ENCODE results near the gene PRSS27. TPM values are rescaled to one million over a fixed set of nuclear protein-coding genes. Genes with fewer than 3 reads are reported as not detected.
"Not testable (repeated sequence)": the region's sequence is repeated elsewhere in the genome, so short reads cannot be mapped to it uniquely, and the experiment has no call there.

The PRSS27 gene
- total RNA-seq, 6 experiments from 2014 or later = 0.17 to 0.43 (median 0.31) TPM

DNA sequence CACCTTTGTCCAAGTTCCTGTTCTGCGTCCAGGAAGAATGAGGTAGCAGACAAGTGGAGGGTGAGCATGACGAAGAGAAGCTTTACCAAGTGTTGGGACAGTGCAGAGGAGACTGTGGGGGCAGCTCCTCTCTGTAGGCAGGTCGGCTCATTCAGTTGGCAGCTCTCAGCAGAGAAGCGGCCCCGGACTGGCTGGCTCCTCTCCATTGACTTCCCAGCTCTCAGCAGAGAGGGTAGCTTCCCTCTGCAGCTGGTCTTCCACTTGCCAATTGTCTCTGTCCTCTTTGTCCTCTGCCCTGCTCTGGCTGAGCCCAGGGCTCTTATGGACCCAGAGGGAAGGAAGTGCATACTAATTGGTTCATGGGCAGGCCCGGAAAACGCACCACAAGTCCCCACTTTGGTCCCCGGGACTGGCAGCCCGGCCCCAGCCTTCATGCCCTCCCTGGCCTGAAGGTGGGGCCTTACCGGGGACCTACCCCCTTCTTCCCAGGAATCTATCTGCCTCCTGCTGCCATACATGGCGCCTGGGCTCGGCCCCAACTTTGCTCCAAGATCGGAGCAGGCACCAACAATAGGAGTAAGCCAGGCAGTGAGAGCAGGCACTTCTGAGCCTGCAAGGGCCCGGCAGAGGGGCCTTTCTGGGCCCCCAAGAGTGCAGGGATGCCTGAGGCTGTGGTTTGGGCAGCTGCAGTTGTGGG, 27.6 kb downstream of the PRSS27 start:
- TF ChIP-seq CTCF (IDR thresholded peaks at IDR 0.05) = no peak
- peaks cover 7% of the 10 kb centered on the region; the same call in 1 of the 2 replicates for H3K36me3 Mint-ChIP-seq (ENCODE audit: low read depth)
- H3K27ac Mint-ChIP-seq = no peak overlapping the region
- no peaks in the 10 kb centered on the region for H3K27me3 Mint-ChIP-seq (ENCODE audit: insufficient read depth)
- no peak overlapping the region for H3K4me3 Mint-ChIP-seq
- H3K4me1 Mint-ChIP-seq (ENCODE audit: low read depth) = no peaks in the 10 kb centered on the region
- no peak for DNase-seq
- H3K9me3 Mint-ChIP-seq = no peaks in the 10 kb centered on the region

DNA sequence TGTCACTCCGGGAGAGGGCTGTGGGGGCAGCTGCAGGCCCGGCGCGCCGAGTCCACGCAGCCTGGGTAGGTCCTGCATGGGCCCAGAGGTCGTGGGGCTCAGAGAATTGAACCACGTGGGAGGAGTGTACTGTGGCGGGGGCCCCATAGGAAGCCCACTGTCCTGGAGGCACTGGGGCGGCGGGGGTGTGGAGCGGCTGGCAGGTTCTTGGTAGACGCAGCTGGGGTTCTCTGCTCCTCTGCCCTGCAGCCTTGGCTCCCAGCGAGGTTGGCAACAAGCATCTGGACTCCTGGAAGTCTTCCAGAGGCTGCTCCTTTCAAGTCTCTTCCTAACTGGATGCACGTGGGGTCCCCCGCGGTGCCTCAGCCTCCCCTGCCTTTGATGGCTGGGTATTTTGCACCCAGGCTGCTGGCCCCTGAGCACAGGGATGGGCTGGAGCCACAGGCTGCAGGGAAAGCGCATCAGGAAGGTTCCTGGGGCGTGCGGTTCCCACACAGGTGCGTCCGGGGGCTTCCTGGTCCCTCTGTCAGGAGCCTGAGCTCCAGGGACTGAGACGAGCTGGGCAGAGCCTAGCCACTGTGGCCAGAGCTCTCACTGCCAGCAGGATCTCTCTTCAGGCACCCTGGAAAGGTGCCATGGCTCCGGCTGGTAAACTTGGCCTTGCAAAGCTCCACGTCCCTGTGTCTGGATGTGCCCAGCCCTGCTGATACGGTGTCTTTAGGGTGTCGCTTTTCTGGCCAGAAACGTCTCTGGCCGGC, 28.4 kb downstream of the PRSS27 start:
- H3K27ac Mint-ChIP-seq = no peak overlapping the region
- peaks cover 1% of the 10 kb centered on the region; the same call in 1 of the 2 replicates for H3K36me3 Mint-ChIP-seq (ENCODE audit: low read depth)
- no peaks in the 10 kb centered on the region for H3K9me3 Mint-ChIP-seq

GRCh38 chr16:2690852-2691251, 29.2 kb downstream of the PRSS27 start:
- H3K4me1 Mint-ChIP-seq (ENCODE audit: low read depth) = no peaks in the 10 kb centered on the region
- no peak for TF ChIP-seq CTCF (IDR thresholded peaks at IDR 0.05)
- no peaks in the 10 kb centered on the region for H3K36me3 Mint-ChIP-seq (ENCODE audit: low read depth)
- H3K9me3 Mint-ChIP-seq = no peaks in the 10 kb centered on the region
- H3K4me3 Mint-ChIP-seq = no peak overlapping the region
- 0 out of 2 replicates have a peak overlapping the region, but pooled peaks have one; percentile 26 for H3K27ac Mint-ChIP-seq
- DNase-seq = no peak
- H3K27me3 Mint-ChIP-seq (ENCODE audit: insufficient read depth) = no peaks in the 10 kb centered on the region

More for the DNA sequence above, 28.4 kb downstream of the PRSS27 start:
- Mint-ChIP-seq H3K4me3 (no peak overlapping the region), H3K27me3 (ENCODE audit: insufficient read depth) (no peaks in the 10 kb centered on the region), H3K4me1 (ENCODE audit: low read depth) (no peaks in the 10 kb centered on the region)
- no peak for TF ChIP-seq CTCF (IDR thresholded peaks at IDR 0.05)
- no peak for DNase-seq

DNA sequence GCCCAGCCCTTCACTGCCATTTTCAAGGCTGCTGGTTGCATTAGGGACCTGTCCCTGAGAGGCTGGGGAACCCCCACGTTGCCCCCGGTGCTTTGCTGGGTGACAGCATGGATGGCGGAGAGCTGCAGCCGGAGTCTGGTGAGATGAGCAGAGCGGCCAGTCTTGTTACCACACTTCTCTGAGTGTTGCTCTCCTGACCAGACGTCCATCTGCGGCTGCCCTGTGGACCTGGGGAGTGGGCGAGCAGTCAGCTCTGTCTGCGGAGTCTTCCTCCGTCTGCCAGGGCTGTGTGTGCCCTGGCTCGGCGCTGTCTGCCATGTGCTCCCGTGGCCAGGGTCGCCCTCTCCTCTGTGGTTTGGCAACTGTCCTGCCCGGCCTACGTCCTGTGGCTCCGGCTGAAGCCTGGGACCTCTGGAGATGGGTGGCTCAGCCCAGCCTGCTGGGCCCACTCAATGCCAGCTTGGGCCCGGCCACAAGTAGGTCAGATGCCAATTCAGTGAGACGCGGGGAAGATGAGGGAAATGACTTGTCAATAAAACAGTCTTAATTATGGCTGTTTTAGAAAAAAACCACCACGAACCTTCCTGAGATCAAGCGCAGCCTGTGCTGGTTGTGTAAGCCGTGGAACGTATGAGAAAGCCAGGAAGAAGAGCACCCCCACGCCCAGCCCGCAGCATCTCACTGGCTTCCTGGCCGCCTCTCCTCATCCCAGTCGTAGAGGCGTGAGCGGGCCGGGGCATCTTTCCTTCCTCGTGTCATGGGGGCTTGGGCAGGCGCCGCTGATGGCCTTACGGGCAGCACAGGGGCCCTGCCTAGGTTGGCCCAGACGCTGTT, 29.8 kb downstream of the PRSS27 start:
- no peaks in the 10 kb centered on the region for H3K4me1 Mint-ChIP-seq (ENCODE audit: low read depth)
- no peak overlapping the region for H3K27ac Mint-ChIP-seq
- no peak for TF ChIP-seq CTCF (IDR thresholded peaks at IDR 0.05)
- no peak overlapping the region for H3K4me3 Mint-ChIP-seq
- H3K36me3 Mint-ChIP-seq (ENCODE audit: low read depth) = no peaks in the 10 kb centered on the region
- no peaks in the 10 kb centered on the region for H3K27me3 Mint-ChIP-seq (ENCODE audit: insufficient read depth)
- H3K9me3 Mint-ChIP-seq = no peaks in the 10 kb centered on the region
- no peak for DNase-seq

GRCh38 chr16:2689422-2689821, 30.6 kb downstream of the PRSS27 start:
- DNase-seq; H3K27me3 Mint-ChIP-seq (ENCODE audit: insufficient read depth); H3K27ac Mint-ChIP-seq; H3K9me3 Mint-ChIP-seq; H3K4me3 Mint-ChIP-seq; H3K4me1 Mint-ChIP-seq (ENCODE audit: low read depth); H3K36me3 Mint-ChIP-seq (ENCODE audit: low read depth): not testable (repeated sequence)
